ENCODE measurements around the gene USP10. TPM values are rescaled to one million over a fixed set of nuclear protein-coding genes. Genes with fewer than 3 reads are reported as not detected.

The USP10 gene
- total RNA-seq, 1 donor from 2014 or later, result 128 TPM

DNA sequence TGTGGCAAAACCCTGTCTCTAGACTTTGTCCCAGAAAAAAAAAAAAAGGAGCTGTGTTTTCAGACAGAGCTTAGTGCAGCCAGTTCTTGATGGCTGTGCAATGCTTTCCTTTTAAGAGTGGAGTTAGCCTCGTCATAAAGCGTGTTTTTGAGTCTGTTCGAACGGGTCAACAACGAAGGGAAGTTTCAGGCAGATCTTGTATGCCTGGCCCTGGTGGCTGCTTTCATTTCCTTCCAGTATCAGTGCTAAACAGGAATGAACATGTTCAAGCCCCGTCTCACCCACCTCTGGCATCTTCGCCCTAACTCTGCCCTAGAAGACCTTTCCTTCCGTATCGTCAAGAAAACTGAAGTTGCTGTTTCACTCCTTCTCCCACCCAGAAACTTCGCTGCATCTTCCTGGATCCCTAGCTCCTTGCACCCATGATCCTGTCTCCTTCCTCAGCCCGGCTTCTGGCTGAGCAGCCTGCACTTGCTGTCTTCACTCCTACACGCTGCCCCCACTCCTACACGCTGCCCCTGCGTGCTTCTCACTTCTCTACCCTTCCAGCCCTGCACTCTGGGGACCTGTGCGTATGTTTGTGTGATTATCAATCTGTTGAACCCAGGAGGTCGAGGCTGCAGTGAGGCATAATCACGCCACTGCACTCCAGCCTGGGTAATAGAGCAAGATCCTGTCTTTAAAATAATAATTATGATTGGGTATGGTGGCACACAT is 55.3 kb downstream of the USP10 start:
- peak overlapping the region; percentile 87 for H3K27ac Mint-ChIP-seq
- H3K9me3 Mint-ChIP-seq, result no peaks in the 10 kb centered on the region
- TF ChIP-seq, protein P1, sequence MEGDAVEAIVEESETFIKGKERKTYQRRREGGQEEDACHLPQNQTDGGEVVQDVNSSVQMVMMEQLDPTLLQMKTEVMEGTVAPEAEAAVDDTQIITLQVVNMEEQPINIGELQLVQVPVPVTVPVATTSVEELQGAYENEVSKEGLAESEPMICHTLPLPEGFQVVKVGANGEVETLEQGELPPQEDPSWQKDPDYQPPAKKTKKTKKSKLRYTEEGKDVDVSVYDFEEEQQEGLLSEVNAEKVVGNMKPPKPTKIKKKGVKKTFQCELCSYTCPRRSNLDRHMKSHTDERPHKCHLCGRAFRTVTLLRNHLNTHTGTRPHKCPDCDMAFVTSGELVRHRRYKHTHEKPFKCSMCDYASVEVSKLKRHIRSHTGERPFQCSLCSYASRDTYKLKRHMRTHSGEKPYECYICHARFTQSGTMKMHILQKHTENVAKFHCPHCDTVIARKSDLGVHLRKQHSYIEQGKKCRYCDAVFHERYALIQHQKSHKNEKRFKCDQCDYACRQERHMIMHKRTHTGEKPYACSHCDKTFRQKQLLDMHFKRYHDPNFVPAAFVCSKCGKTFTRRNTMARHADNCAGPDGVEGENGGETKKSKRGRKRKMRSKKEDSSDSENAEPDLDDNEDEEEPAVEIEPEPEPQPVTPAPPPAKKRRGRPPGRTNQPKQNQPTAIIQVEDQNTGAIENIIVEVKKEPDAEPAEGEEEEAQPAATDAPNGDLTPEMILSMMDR (IDR thresholded peaks at IDR 0.05; ENCODE audit: unreplicated experiment), result no peak
- no peak for DNase-seq (ENCODE audit: low spot score in 2 of 2, unreplicated experiment in 2 of 2)
- no peak overlapping the region for H3K4me3 Mint-ChIP-seq
- H3K4me1 Mint-ChIP-seq, result peaks cover 44% of the 10 kb centered on the region
- H3K36me3 Mint-ChIP-seq, result peaks cover 5% of the 10 kb centered on the region
- no peaks in the 10 kb centered on the region for H3K27me3 Mint-ChIP-seq (ENCODE audit: low read depth)

DNA sequence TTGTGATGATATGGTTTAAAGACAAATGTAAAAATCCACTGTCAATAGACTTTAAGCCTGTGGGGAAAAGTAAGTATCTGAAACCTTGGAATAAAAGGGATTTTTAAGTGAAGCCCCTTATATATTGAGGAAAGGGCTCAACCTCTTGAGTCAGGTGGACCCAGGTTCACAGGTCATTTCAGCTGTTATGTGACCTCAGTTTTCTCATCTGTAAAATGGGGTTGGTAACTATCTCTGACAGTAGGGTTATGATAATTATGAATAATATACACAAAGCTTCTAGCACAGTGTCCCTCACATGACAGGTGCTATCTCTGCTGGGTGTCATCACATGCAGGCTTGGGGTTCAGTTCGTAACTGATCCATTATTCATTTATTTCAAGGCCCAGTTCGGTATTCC is 57.0 kb downstream of the USP10 start:
- Mint-ChIP-seq H3K4me3 (no peak overlapping the region), H3K4me1 (peaks cover 40% of the 10 kb centered on the region)
- no peak for DNase-seq (ENCODE audit: low spot score in 2 of 2, unreplicated experiment in 2 of 2)

DNA sequence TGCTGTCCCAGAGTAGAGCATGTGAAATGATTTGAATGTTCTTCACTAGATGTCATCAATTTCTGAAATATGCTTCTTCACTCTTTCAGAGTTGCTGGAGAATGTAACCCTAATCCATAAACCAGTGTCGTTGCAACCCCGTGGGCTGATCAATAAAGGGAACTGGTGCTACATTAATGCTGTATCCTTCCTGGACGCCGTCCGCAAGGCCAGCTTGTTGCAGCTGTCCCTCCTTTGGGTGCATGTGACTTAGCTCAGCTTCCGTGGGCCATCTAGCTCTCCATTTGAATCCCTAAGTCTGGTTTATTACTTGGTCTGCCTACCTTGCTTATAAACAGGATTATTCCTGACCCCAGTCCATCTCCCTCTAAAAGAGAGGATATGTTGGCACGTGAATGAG is 58.8 kb downstream of the USP10 start:
- DNase-seq (ENCODE audit: low spot score in 2 of 2, unreplicated experiment in 2 of 2), result no peak
- Mint-ChIP-seq H3K36me3 (peaks cover 19% of the 10 kb centered on the region), H3K4me1 (peaks cover 38% of the 10 kb centered on the region), H3K4me3 (no peak overlapping the region), H3K27me3 (ENCODE audit: low read depth) (no peaks in the 10 kb centered on the region), H3K27ac (peak overlapping the region; percentile 73), H3K9me3 (no peaks in the 10 kb centered on the region)
- TF ChIP-seq, protein P1 (IDR thresholded peaks at IDR 0.05; ENCODE audit: unreplicated experiment), result no peak

More for the DNA sequence above, 57.0 kb downstream of the USP10 start:
- TF ChIP-seq, protein P1 (IDR thresholded peaks at IDR 0.05; ENCODE audit: unreplicated experiment), result no peak
- Mint-ChIP-seq H3K9me3 (no peaks in the 10 kb centered on the region), H3K27me3 (ENCODE audit: low read depth) (no peaks in the 10 kb centered on the region), H3K36me3 (peaks cover 9% of the 10 kb centered on the region), H3K27ac (no peak overlapping the region)

DNA sequence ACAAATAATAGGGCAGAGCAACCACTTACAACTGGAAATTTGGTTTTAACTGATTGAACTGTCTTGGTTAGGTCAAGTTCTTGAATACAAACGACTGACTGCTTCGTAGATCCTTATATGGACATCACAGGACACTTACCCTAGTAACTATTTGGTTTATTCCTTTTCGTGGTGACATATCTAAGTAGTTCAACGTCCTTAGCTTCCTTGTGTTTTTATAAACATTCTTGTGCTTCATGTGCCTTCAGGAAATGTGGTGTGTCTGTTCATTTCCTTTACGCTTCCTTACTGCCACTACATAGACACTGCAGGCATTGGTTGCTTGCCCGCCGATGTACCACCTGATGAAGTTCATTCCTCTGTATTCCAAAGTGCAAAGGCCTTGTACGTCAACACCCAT is 59.3 kb downstream of the USP10 start:
- Mint-ChIP-seq H3K9me3 (no peaks in the 10 kb centered on the region), H3K4me1 (peaks cover 34% of the 10 kb centered on the region), H3K27ac (peak overlapping the region; percentile 73), H3K27me3 (ENCODE audit: low read depth) (no peaks in the 10 kb centered on the region), H3K4me3 (no peak overlapping the region), H3K36me3 (peaks cover 24% of the 10 kb centered on the region)
- DNase-seq (ENCODE audit: low spot score in 2 of 2, unreplicated experiment in 2 of 2), result no peak
- TF ChIP-seq, protein P1 (IDR thresholded peaks at IDR 0.05; ENCODE audit: unreplicated experiment), result no peak

DNA sequence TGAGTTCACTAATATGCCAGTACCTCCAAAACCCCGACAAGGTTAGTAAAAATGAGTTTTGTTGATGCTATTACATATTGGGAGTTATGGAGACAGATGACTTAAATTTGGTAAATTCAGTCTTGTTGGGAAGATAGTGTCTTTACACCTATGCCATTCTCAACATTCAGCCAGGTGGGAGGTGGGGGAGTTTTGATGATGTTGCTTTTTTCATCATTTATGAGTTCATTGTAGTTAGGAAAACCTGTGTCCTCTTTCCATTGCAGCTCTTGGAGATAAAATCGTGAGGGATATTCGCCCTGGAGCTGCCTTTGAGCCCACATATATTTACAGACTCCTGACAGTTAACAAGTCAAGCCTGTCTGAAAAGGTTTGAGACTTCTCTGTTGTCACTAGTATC is 60.1 kb downstream of the USP10 start:
- no peak for DNase-seq (ENCODE audit: low spot score in 2 of 2, unreplicated experiment in 2 of 2)
- H3K9me3 Mint-ChIP-seq, result no peaks in the 10 kb centered on the region
- H3K27ac Mint-ChIP-seq, result no peak overlapping the region
- TF ChIP-seq, protein P1 (IDR thresholded peaks at IDR 0.05; ENCODE audit: unreplicated experiment), result no peak
- peaks cover 25% of the 10 kb centered on the region for H3K4me1 Mint-ChIP-seq
- H3K27me3 Mint-ChIP-seq (ENCODE audit: low read depth), result no peaks in the 10 kb centered on the region
- H3K4me3 Mint-ChIP-seq, result no peak overlapping the region
- H3K36me3 Mint-ChIP-seq, result peaks cover 30% of the 10 kb centered on the region

All from mesothelial cell of epicardium (in vitro differentiated cells).